ENCODE data around the gene HOXA5.

HOXA5 gene

GRCh38 chr7:27104341-27105058 lies 39.0 kb downstream of the HOXA5 start:
- no peak for DNase-seq

GRCh38 chr7:27103489-27104226 lies 39.8 kb downstream of the HOXA5 start:
- peak; percentile 16 for DNase-seq

GRCh38 chr7:27102581-27103442 lies 40.7 kb downstream of the HOXA5 start, which contains the start of gene HOXA2:
Gene HOXA2 (minus strand): TSS chr7:27102683. CDS start chr7:27102500, 183 bp downstream.
- no peak for DNase-seq

GRCh38 chr7:27101957-27102580 lies 41.4 kb downstream of the HOXA5 start:
- no peak for DNase-seq

- no peak for DNase-seq
Observed at GRCh38 chr7:27101171-27101956, 42.1 kb downstream of the HOXA5 start.

- no peak for DNase-seq
Observed at GRCh38 chr7:27100694-27101170, 42.7 kb downstream of the HOXA5 start.

- DNase-seq: no peak
Observed at GRCh38 chr7:27099453-27100370, 43.8 kb downstream of the HOXA5 start.

GRCh38 chr7:27098578-27099451 lies 44.7 kb downstream of the HOXA5 start:
- no peak for DNase-seq

GRCh38 chr7:27097686-27098577 lies 45.5 kb downstream of the HOXA5 start:
- no peak for DNase-seq

GRCh38 chr7:27096768-27097514 lies 46.5 kb downstream of the HOXA5 start:
- DNase-seq: no peak

GRCh38 chr7:27095897-27096767 lies 47.3 kb downstream of the HOXA5 start, which contains the start of gene HOXA1:
Gene HOXA1 (minus strand): TSS chr7:27096000. CDS start chr7:27095912, 88 bp downstream.
- peak; percentile 72 for DNase-seq

- DNase-seq: no peak
Observed at GRCh38 chr7:27095050-27095896, 48.2 kb downstream of the HOXA5 start.

GRCh38 chr7:27094304-27095049 lies 49.0 kb downstream of the HOXA5 start:
- DNase-seq: no peak

- DNase-seq: no peak
Observed at GRCh38 chr7:27093184-27093895, 50.1 kb downstream of the HOXA5 start.

All from NCI-H748 treated with DMSO at 0.1 percent for 48 hours (cell line).